Stimulated activated CD8-positive, alpha-beta memory T cell treated with anti-CD3 and anti-CD28 coated beads, Interleukin-4, amount 100 ng/mL, for 4 hours (primary cell): ENCODE data around the gene HIPK3.
"Not testable (repeated sequence)": the region's sequence is repeated elsewhere in the genome, so short reads cannot be mapped to it uniquely, and the experiment has no call there.

Experiments used
- DNase-seq, 2 donors: peaks; one replicate each; pipeline ENCODE4 v3.0.0-alpha.2; 2020; ENCODE audit warnings: low read depth in 2 of 2, low spot score in 1 of 2

Gene HIPK3

GRCh38 chr11:33358150-33358831 is 101.1 kb downstream of the HIPK3 start:
- no peak for DNase-seq

- no peak for DNase-seq
Measured at GRCh38 chr11:33360642-33361041, 103.5 kb downstream of the HIPK3 start.

DNA sequence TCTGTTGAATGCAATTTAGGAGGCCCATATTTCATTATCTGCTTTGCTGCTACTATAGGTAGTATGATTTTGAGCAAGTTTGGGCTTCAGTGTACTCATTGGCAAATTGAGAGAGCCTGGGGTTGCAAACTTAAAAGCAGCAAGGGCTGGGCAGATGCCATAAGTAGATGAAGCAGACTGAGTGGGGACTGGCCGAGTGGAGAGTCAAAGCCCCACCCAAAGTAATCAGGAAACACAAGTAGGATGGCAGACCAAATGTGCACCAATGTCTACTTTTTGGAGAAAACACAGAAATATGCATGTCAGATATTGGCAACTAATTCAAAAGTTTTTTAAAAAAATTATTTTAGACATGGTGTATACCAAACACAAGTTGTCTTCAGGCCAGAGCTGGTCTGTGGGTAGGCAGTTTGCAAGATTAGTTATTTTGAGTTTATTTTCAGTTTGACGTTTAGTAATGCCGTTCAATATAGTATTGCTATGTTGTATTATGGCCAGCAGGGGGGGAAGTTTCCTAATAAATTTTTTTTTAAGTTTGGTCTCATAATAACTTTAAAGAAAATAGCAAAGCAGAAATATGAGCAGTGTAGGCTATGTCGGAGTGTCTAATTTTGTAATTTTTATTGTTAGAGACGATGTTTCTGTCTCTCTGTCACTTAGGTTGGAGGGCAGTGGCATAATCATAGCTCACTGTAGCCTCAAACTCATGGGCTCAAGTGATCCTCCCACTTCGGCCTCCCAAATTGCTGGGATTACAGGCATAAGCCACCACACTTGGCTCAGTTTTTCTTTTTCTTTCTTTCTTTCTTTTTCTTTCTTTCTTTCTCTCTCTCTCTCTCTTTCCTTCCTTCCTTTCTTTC is 105.1 kb downstream of the HIPK3 start:
- no peak for DNase-seq

DNA sequence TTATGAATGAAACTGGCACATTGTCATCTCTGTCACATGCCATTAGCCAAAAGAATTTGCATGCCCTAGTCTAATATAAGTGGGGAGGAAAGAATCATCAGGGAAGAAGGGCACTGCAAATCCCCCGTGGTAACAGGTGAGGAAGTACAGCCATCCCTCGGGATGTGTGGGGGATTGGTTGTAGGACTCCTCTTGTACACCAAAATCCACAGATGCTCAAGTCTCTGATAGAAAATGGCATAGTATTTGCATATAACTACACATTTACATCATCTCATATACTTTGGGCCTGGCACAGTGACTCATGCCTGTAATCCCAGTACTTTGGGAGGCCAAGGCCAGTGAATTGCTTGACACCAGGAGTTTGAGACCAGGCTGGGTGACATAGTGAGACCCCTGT is 109.7 kb downstream of the HIPK3 start:
- DNase-seq, result no peak

- not testable (repeated sequence) for DNase-seq
Measured at GRCh38 chr11:33368475-33368874, 111.3 kb downstream of the HIPK3 start.

DNA sequence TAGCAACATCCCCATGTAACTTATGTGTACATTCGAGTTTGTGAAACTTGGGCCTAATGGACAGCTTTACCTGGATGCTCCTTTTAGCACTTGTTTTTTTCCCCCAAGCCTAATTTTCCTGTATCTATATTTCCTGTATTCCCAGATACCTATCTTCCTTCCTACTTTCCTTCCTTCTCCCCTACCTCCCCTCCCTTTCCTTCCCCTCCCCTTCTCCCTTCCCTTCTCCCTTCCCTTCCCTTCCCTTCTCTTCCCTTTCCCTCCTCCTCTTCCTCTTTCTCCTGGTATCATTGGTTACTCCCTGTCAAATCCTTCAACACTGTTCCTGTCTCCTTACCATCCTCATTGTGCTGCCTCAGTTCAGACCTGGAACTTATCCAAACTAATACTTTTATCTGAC is 111.8 kb downstream of the HIPK3 start:
- DNase-seq, result no peak

DNA sequence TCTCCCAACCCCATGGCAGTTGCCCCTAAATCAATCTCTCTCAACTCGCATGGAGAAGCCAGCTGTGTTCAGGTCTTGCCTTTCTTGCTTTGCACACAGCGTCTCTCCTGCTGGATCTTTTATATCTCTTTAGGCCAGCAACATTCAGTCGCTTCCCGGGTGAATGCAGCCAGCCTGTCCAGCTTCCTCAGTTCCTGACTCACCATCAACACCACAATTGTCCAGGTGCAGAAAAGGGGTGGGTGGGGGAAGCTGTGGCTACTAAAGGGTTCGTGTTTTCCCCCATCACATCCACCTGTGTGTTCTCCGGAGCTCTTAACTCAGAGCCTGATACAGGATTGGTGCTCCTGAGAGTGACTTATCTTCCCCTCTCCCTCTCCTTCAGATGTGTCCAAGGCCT is 116.5 kb downstream of the HIPK3 start:
- DNase-seq, result no peak

DNA sequence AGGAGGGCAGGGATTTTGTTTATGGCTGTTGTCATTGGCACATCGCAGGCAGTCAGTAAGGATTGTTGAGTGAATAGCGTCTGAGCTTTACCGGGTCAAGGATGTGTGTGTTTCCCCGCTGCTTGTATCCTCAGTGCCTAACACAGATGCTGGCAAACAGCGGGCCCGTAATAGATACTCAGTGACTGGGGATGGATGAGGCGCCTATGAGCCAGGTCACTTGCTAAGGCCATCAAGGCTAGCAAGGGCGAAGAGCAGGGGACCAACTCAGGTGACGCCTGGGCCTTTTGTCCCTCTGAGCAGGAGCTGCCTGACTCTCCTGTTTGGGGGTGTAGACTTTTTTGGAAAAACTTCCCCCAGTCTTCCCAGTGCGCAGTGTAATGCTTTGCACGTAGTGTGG is 118.1 kb downstream of the HIPK3 start:
- DNase-seq, result no peak

DNA sequence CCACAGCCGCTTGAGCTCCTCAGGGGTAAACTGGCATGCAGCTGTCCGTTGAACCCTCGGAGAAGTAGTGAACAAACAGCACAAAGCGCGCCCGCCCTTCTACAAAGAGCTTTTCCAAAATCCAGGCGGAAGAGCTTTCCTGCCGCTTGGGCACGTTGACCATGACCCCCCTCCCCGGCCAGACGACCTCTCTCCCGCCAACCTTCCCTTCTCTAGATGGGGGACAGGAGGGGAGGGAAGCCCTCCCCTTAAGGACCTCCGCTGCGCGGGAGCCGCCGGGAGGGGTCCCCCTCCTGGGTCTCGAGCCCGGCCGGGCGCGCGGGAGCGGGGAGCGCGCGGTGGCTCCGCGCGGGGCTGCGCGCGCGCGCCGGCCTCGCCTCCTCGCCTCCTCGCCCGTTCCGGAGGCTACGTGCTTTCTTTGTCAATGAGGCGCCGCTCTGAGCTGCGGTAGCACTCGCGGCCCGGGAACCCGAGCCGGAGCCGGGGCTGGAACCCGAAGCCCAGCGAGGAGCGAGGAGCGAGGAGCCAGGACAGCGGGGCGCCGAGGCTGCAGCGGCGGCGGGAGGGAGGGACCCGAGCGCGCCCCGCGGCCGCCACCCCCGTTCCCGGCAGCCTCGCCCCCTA is 118.6 kb downstream of the HIPK3 start, which contains the start of gene KIAA1549L:
KIAA1549L (plus strand) TSS at position 421 of the 624 bp plus-strand sequence.
- DNase-seq, result no peak

DNA sequence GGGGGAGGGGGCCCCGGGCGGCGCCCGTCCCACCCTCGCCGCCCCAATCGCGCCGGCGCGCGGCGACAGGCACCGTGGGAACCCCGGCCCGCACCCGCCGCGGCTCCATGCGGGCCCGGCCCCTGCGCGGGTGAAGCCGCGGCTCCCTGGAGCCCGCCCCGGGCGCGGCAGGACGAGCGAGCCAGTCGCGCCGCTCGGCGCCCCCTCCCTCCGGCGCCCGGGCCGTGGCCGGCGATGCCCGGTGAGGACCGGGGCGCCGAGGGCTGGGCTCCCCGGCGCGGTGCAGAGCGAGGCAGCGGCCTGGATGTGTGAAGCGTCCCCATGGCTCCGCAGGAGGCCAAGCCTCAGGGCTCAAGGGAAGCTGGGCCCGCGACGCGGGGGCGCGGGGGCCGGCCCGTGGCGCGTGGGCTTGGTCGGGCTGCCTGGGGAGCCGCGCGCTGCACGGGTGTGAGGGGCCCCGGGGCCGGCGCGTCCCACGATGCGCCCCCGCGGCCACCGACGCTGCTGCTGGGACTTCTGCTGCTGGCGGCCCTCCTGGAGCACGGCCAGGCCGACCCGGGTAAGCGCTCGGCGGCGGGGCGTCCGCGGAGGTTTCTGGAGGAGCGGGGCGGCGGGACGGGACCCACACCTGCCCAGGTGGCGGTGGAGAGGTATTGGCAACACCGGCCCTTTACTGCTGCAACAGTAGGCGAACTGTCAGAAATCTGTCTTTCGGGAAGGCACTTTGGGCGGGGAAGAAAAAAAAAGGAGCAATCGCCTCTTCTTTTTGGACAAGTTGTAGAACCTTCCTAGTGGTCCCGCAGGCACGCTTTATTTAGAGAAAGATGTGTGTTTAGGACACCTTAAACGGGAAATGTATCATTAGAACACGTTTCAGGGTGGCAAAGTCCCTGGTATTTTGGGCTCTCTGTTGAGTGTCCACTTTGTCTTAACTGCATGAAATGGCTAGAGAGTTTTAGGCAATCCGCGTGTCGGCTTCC is 119.4 kb downstream of the HIPK3 start:
- no peak for DNase-seq

GRCh38 chr11:33377412-33378370 is 120.5 kb downstream of the HIPK3 start:
- no peak for DNase-seq

GRCh38 chr11:33379947-33380346 is 122.8 kb downstream of the HIPK3 start:
- DNase-seq, result no peak

DNA sequence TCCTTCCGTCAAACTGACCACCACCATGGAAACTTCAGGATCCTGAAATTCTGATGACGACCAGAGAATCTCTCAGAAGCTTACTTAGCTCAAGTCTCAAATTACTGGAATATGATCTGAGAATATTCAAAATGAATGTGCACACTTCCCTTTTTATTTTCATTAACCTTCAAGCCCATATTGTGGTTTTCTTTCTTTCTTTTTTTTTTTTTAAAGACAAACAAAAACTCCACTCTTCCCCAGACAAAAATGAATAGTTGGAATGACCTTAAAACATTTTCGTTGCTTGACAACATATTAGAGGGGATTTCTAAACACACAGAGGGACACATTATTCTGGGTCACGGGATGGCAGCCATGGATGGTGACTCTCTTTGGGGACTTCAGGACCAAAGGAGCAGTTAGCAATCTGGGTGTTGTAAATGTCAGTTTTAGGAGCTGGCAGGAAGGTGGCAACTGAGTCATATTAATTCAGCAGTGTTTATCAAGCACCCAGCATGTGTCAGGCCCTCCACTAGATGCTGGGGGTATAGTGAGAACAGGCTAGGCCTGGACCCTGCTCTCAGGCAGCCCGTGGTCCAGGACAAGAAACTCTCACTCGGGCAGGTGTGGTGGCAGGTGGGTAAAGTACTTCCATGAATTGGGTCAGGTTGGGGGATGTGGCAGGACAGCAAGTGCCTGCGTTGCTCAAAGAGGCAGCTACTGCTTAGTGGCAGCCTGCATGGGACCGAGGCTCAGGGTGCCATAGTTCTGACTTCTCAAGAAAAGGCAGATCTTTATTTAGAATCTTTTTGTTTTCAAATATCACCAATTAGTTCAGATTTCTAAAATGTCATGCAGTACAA is 126.1 kb downstream of the HIPK3 start:
- no peak for DNase-seq

GRCh38 chr11:33383920-33384209 is 126.7 kb downstream of the HIPK3 start:
- DNase-seq, result no peak

GRCh38 chr11:33384220-33384619 is 127.0 kb downstream of the HIPK3 start:
- DNase-seq, result no peak

GRCh38 chr11:33387581-33387980 is 130.4 kb downstream of the HIPK3 start:
- no peak for DNase-seq

GRCh38 chr11:33387996-33388395 is 130.8 kb downstream of the HIPK3 start:
- DNase-seq, result no peak

DNA sequence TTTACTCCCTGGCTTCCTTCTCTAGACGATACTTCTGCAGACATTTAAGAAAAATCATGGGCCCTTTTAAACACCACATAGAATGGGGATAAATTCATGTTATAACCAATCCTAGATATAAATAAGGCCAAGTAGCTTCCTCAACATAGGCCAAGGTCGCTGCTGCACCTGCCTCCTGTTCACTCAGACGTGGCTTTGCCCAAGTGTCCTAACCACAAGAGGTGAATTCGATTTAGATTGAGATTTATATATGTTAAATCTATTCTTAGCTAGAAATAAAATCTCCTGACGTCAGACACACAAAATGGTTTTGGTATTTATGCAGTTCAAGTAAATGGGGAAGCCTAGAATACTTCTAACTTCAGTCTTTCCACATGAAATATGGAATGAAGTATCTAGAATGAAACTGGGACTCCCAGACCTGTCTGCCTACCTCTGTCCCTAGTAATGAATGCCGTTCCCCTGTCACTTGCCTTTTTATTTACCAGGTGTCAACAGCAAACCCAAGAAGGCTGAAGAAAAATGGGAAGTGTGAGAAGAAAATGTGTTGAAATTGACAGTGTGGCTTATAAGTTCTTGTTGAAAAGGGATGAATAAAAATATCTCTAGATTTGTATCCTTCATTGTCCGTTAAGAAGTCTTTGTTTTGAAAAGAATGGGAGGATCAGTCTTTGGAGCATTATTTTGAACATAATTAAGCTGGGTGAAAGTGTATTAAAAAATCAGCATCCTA is 131.8 kb downstream of the HIPK3 start:
- DNase-seq, result no peak
